ENCODE data around the gene IAPP. TPM values are rescaled to one million over a fixed set of nuclear protein-coding genes. Genes with fewer than 3 reads are reported as not detected.

The IAPP gene
- not detected in 2 replicates for total RNA-seq

GRCh38 chr12:21372602-21373001 lies at the start of gene IAPP:
TSS of gene IAPP (plus strand) at chr12:21372902. CDS start at chr12:21373352, 450 bp downstream.

GRCh38 chr12:21334771-21335325 lies 37.9 kb upstream of the IAPP start, which contains the start of gene SLCO1A2:
TSS of gene SLCO1A2 (minus strand) at chr12:21334917. CDS start at chr12:21334647, 270 bp downstream.

Other genes with a start within 250 kb of the IAPP start
- not detected in 2 replicates for gene SLCO1B1, start 241.7 kb upstream of the IAPP start, total RNA-seq
- not detected in 2 replicates for gene SLCO1A2, start 38.0 kb upstream of the IAPP start, total RNA-seq
- 18.1 and 18.5 TPM in 2 replicates for gene PYROXD1, start 64.8 kb downstream of the IAPP start, total RNA-seq
- gene RECQL, start 128.7 kb downstream of the IAPP start, total RNA-seq: 44.9 and 53.4 TPM in 2 replicates
- 70.6 and 80.4 TPM in 2 replicates for gene GOLT1B, start 128.9 kb downstream of the IAPP start, total RNA-seq
- gene SPX, start 153.4 kb downstream of the IAPP start, total RNA-seq: 0.32 TPM in 1 of 2 replicates, not detected in the other
- gene GYS2, start 231.9 kb downstream of the IAPP start, total RNA-seq: not detected in 2 replicates